MM.1S (cell line): ENCODE measurements around the gene KIF16B.

ENCODE experiments used
- DNase-seq: peaks from one replicate; pipeline ENCODE4 v3.0.0-alpha.2; 2015
- H2AFZ ChIP-seq: fragments of 300-600 bp; sonication (generic); 2 replicates; pipeline ENCODE4 v1.6.0; 2016; ENCODE audit warnings: antibody characterized with exemption, low read length
- H3F3A ChIP-seq: fragments of 300-600 bp; sonication (generic); 2 replicates; pipeline ENCODE4 v1.6.1; 2016; ENCODE audit warnings: mild to moderate bottlenecking, antibody characterized with exemption, low read length, moderate library complexity, mixed read lengths; ENCODE audit not compliant: insufficient read depth
- H3K27ac ChIP-seq: fragments of 300-600 bp; sonication (generic); 2 replicates; pipeline ENCODE4 v1.5.1; 2016; ENCODE audit warnings: mild to moderate bottlenecking, low read length
- H3K27me3 ChIP-seq: fragments of 300-600 bp; sonication (generic); replicated peaks from 2 replicates; pipeline ENCODE4 v1.6.0; 2016; ENCODE audit warnings: low read length; ENCODE audit not compliant: insufficient read depth
- H3K36me3 ChIP-seq: fragments of 300-600 bp; sonication (generic); replicated peaks from 2 replicates; pipeline ENCODE4 v1.6.1; 2016; ENCODE audit warnings: mild to moderate bottlenecking, low read length, mixed read lengths; ENCODE audit not compliant: insufficient read depth
- H3K4me1 ChIP-seq: fragments of 300-600 bp; sonication (generic); 2 replicates; pipeline ENCODE4 v1.6.1; 2016; ENCODE audit warnings: low read length, mixed read lengths
- H3K4me2 ChIP-seq: fragments of 300-600 bp; sonication (generic); 2 replicates; pipeline ENCODE4 v1.6.0; 2016; ENCODE audit warnings: low read depth, low read length
- H3K4me3 ChIP-seq: fragments of 300-600 bp; sonication (generic); 2 replicates; pipeline ENCODE4 v1.5.1; 2016; ENCODE audit warnings: low read length, mixed read lengths
- H3K79me2 ChIP-seq: fragments of 300-600 bp; sonication (generic); 2 replicates; pipeline ENCODE4 v1.6.1; 2016; ENCODE audit warnings: mixed run types, low read length, mixed read lengths
- H3K9ac ChIP-seq: fragments of 300-600 bp; sonication (generic); 2 replicates; pipeline ENCODE4 v1.6.1; 2016; ENCODE audit warnings: low read length, mixed read lengths
- H3K9me2 ChIP-seq: fragments of 300-600 bp; sonication (generic); replicated peaks from 2 replicates; pipeline ENCODE4 v1.6.1; 2016; ENCODE audit warnings: mild to moderate bottlenecking, low read length, mixed read lengths; ENCODE audit not compliant: insufficient read depth
- H3K9me3 ChIP-seq: fragments of 300-600 bp; sonication (generic); replicated peaks from 2 replicates; pipeline ENCODE4 v1.6.1; 2016; ENCODE audit warnings: mild to moderate bottlenecking, low read length, mixed read lengths; ENCODE audit not compliant: insufficient read depth
- H4K20me1 ChIP-seq: fragments of 300-600 bp; sonication (generic); 2 replicates; pipeline ENCODE4 v1.6.1; 2016; ENCODE audit warnings: mild to moderate bottlenecking, low read length, moderate library complexity, mixed read lengths; ENCODE audit not compliant: insufficient read depth
- EZH2 ChIP-seq: fragments of 300-600 bp; sonication (generic); optimal IDR thresholded peaks from 2 replicates; pipeline ENCODE3; 2017; ENCODE audit warnings: low read depth, mild to moderate bottlenecking, antibody characterized with exemption, low read length, mixed read lengths
- EZH2phosphoT487 ChIP-seq: fragments of 300-600 bp; sonication (generic); IDR thresholded peaks from 2 replicates; pipeline ENCODE4 v1.6.1; 2018; ENCODE audit warnings: antibody characterized with exemption, low read length
- TF ChIP-seq, protein P1 (sequence below): fragments of 300-600 bp; sonication (generic); IDR thresholded peaks from 2 replicates; pipeline ENCODE4 v1.5.1; 2016; ENCODE audit warnings: antibody characterized with exemption, low read length, mixed read lengths

Gene KIF16B

DNA sequence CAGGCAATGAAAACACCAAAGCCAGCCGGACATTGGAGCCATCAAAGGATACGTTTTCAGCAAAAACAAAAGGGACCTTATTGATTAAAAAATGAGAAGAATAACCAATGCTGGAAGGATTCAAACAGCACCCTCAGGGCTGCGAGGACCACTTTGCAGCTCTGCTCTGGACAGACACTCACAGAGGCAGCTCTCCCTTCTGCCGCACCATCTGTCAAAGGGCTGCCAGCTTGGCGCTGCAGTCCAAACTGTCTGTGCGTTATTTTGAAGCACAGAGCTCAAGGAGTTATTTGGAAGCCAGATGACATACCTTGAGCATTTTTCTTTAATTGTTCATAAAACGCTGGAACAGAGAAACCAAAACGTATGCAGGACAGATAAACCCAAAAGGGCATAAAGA lies 85.2 kb downstream of the KIF16B start:
- no peaks in the 10 kb centered on the region for H3K9me2 ChIP-seq
- no peak overlapping the region for H2AFZ ChIP-seq
- no peaks in the 10 kb centered on the region for H3K79me2 ChIP-seq
- no peaks in the 10 kb centered on the region for H3K9me3 ChIP-seq
- H3K27ac ChIP-seq = no peak overlapping the region
- H3K4me1 ChIP-seq = no peaks in the 10 kb centered on the region
- no peaks in the 10 kb centered on the region for H4K20me1 ChIP-seq
- no peak overlapping the region for H3K4me3 ChIP-seq
- DNase-seq = no peak
- H3F3A ChIP-seq = no peaks in the 10 kb centered on the region
- H3K36me3 ChIP-seq = no peaks in the 10 kb centered on the region
- H3K27me3 ChIP-seq = no peaks in the 10 kb centered on the region
- H3K9ac ChIP-seq = no peak overlapping the region
- TF ChIP-seq, protein P1, sequence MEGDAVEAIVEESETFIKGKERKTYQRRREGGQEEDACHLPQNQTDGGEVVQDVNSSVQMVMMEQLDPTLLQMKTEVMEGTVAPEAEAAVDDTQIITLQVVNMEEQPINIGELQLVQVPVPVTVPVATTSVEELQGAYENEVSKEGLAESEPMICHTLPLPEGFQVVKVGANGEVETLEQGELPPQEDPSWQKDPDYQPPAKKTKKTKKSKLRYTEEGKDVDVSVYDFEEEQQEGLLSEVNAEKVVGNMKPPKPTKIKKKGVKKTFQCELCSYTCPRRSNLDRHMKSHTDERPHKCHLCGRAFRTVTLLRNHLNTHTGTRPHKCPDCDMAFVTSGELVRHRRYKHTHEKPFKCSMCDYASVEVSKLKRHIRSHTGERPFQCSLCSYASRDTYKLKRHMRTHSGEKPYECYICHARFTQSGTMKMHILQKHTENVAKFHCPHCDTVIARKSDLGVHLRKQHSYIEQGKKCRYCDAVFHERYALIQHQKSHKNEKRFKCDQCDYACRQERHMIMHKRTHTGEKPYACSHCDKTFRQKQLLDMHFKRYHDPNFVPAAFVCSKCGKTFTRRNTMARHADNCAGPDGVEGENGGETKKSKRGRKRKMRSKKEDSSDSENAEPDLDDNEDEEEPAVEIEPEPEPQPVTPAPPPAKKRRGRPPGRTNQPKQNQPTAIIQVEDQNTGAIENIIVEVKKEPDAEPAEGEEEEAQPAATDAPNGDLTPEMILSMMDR = no peak
- TF ChIP-seq EZH2 = no peak
- no peak for TF ChIP-seq EZH2phosphoT487
- no peak overlapping the region for H3K4me2 ChIP-seq

DNA sequence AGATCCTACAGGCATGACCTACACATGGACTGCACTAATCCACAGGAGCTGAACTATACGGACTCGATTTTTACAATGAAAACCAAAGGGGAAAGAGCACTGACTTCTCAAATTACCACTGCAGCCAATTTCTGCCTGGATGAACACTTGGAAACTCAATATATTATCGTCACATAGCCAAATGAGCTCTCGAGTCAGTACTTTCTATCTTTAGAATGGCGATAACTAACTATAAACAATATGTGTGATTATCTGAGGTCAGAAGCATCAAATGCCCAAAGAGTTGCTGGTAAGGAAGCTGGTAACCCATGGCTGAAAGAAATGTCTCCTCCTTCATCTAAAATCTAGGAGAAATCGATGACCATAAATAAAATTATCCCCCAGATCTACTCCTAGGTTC lies 86.7 kb downstream of the KIF16B start:
- Histone ChIP-seq H3K79me2 (no peaks in the 10 kb centered on the region), H3K27me3 (no peaks in the 10 kb centered on the region), H3K36me3 (no peaks in the 10 kb centered on the region), H3K9ac (no peak overlapping the region), H3K4me2 (no peak overlapping the region), H3K27ac (no peak overlapping the region), H4K20me1 (no peaks in the 10 kb centered on the region), H3K9me3 (no peaks in the 10 kb centered on the region), H3K9me2 (no peaks in the 10 kb centered on the region), H3K4me1 (no peaks in the 10 kb centered on the region), H3K4me3 (no peak overlapping the region), H3F3A (no peaks in the 10 kb centered on the region), H2AFZ (no peak overlapping the region)
- no peak for DNase-seq
- no peak for TF ChIP-seq EZH2
- TF ChIP-seq, protein P1 = no peak
- TF ChIP-seq EZH2phosphoT487 = no peak

DNA sequence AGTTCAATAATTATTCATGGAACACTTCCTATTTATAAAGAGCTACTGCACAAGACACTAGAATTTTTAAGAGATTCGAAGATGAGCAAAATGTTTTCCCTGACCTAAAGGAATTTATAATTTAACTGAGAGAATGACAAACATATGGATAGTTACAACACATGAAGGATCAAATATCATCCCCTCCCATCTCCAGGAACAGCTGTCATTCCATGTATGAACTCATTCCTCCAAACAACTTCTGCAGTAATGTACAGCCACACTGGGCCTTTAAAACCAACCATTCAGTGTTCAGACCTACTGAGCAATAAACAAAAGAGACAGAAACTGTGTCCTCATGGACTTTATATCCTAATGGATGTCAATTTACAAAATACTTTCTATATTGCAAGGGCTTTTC lies 87.8 kb downstream of the KIF16B start:
- Histone ChIP-seq H3K79me2 (no peaks in the 10 kb centered on the region), H3K4me3 (no peak overlapping the region), H3K4me1 (no peaks in the 10 kb centered on the region), H3K9me3 (no peaks in the 10 kb centered on the region), H3K4me2 (no peak overlapping the region), H3K9ac (no peak overlapping the region), H4K20me1 (no peaks in the 10 kb centered on the region), H3K36me3 (no peaks in the 10 kb centered on the region), H3K27me3 (no peaks in the 10 kb centered on the region), H3F3A (no peaks in the 10 kb centered on the region), H3K9me2 (no peaks in the 10 kb centered on the region), H3K27ac (no peak overlapping the region), H2AFZ (no peak overlapping the region)
- TF ChIP-seq EZH2phosphoT487 (no peak), EZH2 (no peak)
- TF ChIP-seq, protein P1 = no peak
- DNase-seq = no peak

DNA sequence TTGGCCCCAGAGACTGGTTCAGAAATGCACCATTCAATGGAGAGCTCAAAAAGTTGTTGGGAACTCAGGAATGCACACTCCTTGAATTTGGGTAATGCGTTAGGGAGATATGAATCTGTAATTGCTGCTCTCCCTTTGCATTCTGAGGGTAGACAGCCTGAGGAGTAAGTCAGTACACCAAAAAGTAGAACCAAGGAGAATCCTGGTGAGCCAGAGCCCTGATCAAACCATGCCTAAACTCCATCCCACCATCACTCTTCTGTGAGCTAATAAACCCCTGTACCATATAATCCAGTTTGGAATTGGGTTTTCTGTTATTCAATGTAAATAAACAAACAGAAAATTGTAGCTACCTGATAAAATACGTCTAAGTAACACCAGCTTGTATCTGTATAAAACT lies 90.2 kb downstream of the KIF16B start:
- no peak overlapping the region for H3K27ac ChIP-seq
- no peak overlapping the region for H3K4me3 ChIP-seq
- no peaks in the 10 kb centered on the region for H3K27me3 ChIP-seq
- H3K4me2 ChIP-seq = no peak overlapping the region
- no peaks in the 10 kb centered on the region for H3F3A ChIP-seq
- H3K79me2 ChIP-seq = no peaks in the 10 kb centered on the region
- H3K4me1 ChIP-seq = no peaks in the 10 kb centered on the region
- H3K9me3 ChIP-seq = no peaks in the 10 kb centered on the region
- H3K36me3 ChIP-seq = no peaks in the 10 kb centered on the region
- no peaks in the 10 kb centered on the region for H4K20me1 ChIP-seq
- DNase-seq = no peak
- no peak overlapping the region for H2AFZ ChIP-seq
- no peaks in the 10 kb centered on the region for H3K9me2 ChIP-seq
- no peak for TF ChIP-seq EZH2phosphoT487
- no peak for TF ChIP-seq EZH2
- TF ChIP-seq, protein P1 = no peak
- H3K9ac ChIP-seq = no peak overlapping the region
